ENCODE measurements around the gene GALNT13. TPM values are rescaled to one million over a fixed set of nuclear protein-coding genes. Genes with fewer than 3 reads are reported as not detected.

GALNT13 gene
- total RNA-seq, 1 donor from 2014 or later, result 0.13 TPM

- Mint-ChIP-seq H3K9me3 (ENCODE audit: unreplicated experiment) (no peaks in the 10 kb centered on the region), H3K4me1 (ENCODE audit: unreplicated experiment) (no peaks in the 10 kb centered on the region), H3K36me3 (ENCODE audit: unreplicated experiment) (no peaks in the 10 kb centered on the region), H3K27me3 (ENCODE audit: unreplicated experiment) (no peaks in the 10 kb centered on the region), H3K27ac (ENCODE audit: unreplicated experiment) (no peak overlapping the region), H3K4me3 (ENCODE audit: unreplicated experiment) (no peak overlapping the region)
- no peak for DNase-seq (ENCODE audit: extremely low spot score, unreplicated experiment)
- no peak for TF ChIP-seq CTCF (IDR thresholded peaks at IDR 0.05)
Observed at GRCh38 chr2:154093856-154094255, 222.1 kb downstream of the GALNT13 start.

DNA sequence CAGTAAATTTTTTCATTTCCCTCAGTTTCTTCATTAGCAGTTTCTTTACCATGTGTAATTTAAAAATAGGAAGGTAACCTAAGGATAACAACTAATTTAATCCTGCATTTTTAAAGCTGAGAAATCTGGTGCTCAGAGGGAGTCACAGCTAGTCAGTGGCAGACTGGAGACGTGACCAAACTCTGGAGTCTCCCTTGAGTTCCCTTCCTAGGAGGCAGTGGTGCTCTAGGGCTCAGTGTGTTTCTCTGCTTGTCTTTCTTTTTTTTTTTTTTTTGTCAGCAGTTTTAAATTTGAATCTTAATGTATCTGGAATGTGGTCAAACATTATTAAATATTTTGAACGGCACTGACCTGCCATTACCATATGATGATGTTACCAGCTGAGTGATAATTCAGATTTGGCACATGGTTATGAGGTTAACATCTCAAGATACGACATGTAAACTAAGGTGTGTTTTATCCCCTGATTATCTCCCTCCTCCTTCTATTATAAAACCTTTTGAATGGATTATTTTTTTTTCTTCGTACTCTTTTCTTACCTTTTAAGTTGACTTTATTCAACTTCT lies 226.2 kb downstream of the GALNT13 start:
- TF ChIP-seq CTCF (IDR thresholded peaks at IDR 0.05), result no peak
- Mint-ChIP-seq H3K4me1 (ENCODE audit: unreplicated experiment) (no peaks in the 10 kb centered on the region), H3K27me3 (ENCODE audit: unreplicated experiment) (no peaks in the 10 kb centered on the region), H3K9me3 (ENCODE audit: unreplicated experiment) (peaks cover 18% of the 10 kb centered on the region), H3K36me3 (ENCODE audit: unreplicated experiment) (no peaks in the 10 kb centered on the region), H3K4me3 (ENCODE audit: unreplicated experiment) (no peak overlapping the region), H3K27ac (ENCODE audit: unreplicated experiment) (no peak overlapping the region)
- DNase-seq (ENCODE audit: extremely low spot score, unreplicated experiment), result no peak

GRCh38 chr2:154120706-154121105 lies 249.0 kb downstream of the GALNT13 start:
- Mint-ChIP-seq H3K36me3 (ENCODE audit: unreplicated experiment) (no peaks in the 10 kb centered on the region), H3K4me1 (ENCODE audit: unreplicated experiment) (no peaks in the 10 kb centered on the region), H3K27ac (ENCODE audit: unreplicated experiment) (no peak overlapping the region), H3K4me3 (ENCODE audit: unreplicated experiment) (no peak overlapping the region), H3K9me3 (ENCODE audit: unreplicated experiment) (peaks cover 42% of the 10 kb centered on the region), H3K27me3 (ENCODE audit: unreplicated experiment) (no peaks in the 10 kb centered on the region)
- no peak for TF ChIP-seq CTCF (IDR thresholded peaks at IDR 0.05)
- DNase-seq (ENCODE audit: extremely low spot score, unreplicated experiment), result no peak

DNA sequence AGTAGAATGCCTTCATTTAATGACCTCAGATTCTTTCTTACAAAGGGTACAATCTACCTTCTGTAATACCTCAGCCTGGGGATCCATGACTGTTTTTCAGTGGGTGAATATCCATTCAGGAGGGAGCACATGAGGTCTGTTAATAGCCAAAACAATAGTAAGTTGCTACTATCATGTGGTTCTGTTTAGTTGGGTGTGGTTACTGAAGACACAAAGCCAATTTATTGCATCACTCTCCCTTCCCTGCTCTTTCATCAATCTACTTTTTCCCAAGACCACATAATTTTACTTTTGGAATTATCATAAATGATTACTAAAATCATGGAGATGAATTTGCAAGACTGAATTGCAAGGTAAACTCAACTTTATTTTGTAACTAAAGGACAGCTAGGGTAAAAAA lies 254.2 kb downstream of the GALNT13 start:
- H3K36me3 Mint-ChIP-seq (ENCODE audit: unreplicated experiment), result no peaks in the 10 kb centered on the region
- no peaks in the 10 kb centered on the region for H3K4me1 Mint-ChIP-seq (ENCODE audit: unreplicated experiment)
- no peaks in the 10 kb centered on the region for H3K27me3 Mint-ChIP-seq (ENCODE audit: unreplicated experiment)
- no peak for TF ChIP-seq CTCF (IDR thresholded peaks at IDR 0.05)
- H3K27ac Mint-ChIP-seq (ENCODE audit: unreplicated experiment), result no peak overlapping the region
- H3K4me3 Mint-ChIP-seq (ENCODE audit: unreplicated experiment), result no peak overlapping the region
- H3K9me3 Mint-ChIP-seq (ENCODE audit: unreplicated experiment), result peaks cover 16% of the 10 kb centered on the region
- no peak for DNase-seq (ENCODE audit: extremely low spot score, unreplicated experiment)

DNA sequence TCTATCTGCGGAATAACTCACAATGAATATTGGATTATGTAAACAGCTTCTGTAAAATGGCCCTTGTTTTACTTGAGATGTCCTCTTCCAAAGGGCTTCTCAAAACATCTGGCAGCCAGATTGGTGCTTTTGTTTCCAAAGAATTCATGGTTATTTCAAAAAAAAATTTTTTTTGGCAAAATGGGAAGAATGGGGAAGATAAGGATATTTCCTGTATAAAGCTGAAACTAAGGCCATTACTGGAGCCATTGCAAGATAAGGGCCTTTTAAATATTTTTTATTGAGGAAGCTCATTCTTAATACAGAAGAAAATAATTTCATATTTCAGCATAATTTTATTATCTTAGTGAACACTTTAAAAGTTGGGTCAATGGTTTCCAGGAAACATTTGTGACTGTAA lies 259.1 kb downstream of the GALNT13 start:
- no peak for TF ChIP-seq CTCF (IDR thresholded peaks at IDR 0.05)
- Mint-ChIP-seq H3K27me3 (ENCODE audit: unreplicated experiment) (no peaks in the 10 kb centered on the region), H3K4me1 (ENCODE audit: unreplicated experiment) (no peaks in the 10 kb centered on the region), H3K36me3 (ENCODE audit: unreplicated experiment) (no peaks in the 10 kb centered on the region), H3K9me3 (ENCODE audit: unreplicated experiment) (peaks cover 3% of the 10 kb centered on the region), H3K27ac (ENCODE audit: unreplicated experiment) (no peak overlapping the region), H3K4me3 (ENCODE audit: unreplicated experiment) (no peak overlapping the region)
- DNase-seq (ENCODE audit: extremely low spot score, unreplicated experiment), result no peak
